ENCODE data around the gene FAM13A.

Gene FAM13A

DNA sequence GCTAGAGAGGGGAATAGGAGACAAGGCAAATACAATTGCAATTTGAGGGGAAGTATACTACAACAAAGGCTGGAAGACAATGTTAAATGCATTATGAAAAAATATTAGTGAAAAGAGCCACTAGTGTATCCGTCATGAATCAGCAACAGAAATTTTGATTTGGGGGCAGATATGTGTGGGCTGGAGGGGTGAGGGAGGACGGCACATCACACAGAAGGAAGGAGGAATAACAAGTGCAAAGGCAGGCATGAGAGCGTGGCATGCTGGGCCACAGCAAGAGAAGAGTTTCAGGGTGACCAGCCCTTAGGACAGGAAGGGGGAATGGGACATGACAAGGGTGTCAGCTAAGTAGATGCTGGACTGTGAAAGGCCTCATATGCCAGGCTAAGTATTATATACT is 295.6 kb downstream of the FAM13A start:
- no peaks in the 10 kb centered on the region for H3K27me3 ChIP-seq (ENCODE audit: low read length)
- H3K79me2 ChIP-seq (ENCODE audit: insufficient read depth, low read length): no peaks in the 10 kb centered on the region
- H3K27ac ChIP-seq (ENCODE audit: low read depth, low read length): no peak overlapping the region
- H3K4me2 ChIP-seq (ENCODE audit: low read depth, low read length, poor library complexity, severe bottlenecking): no peak overlapping the region
- no peak overlapping the region for H3K9ac ChIP-seq (ENCODE audit: low read length)
- H3K4me3 ChIP-seq (ENCODE audit: insufficient read depth, low read length, poor library complexity, severe bottlenecking): no peak overlapping the region
- no peaks in the 10 kb centered on the region for H3K9me3 ChIP-seq (ENCODE audit: insufficient read depth, low read length)
- no peaks in the 10 kb centered on the region for H3F3A ChIP-seq (ENCODE audit: insufficient read depth)
- H3K9me2 ChIP-seq (replicated peaks; ENCODE audit: insufficient read depth, low read length): no peaks in the 10 kb centered on the region
- H2AFZ ChIP-seq (ENCODE audit: low read depth, low read length, severe bottlenecking): no peak overlapping the region
- H4K20me1 ChIP-seq (ENCODE audit: low read depth, low read length): no peaks in the 10 kb centered on the region
- no peak for TF ChIP-seq EZH2phosphoT487 (conservative IDR thresholded peaks at IDR 0.05; ENCODE audit: low read length)
- TF ChIP-seq, protein P1, sequence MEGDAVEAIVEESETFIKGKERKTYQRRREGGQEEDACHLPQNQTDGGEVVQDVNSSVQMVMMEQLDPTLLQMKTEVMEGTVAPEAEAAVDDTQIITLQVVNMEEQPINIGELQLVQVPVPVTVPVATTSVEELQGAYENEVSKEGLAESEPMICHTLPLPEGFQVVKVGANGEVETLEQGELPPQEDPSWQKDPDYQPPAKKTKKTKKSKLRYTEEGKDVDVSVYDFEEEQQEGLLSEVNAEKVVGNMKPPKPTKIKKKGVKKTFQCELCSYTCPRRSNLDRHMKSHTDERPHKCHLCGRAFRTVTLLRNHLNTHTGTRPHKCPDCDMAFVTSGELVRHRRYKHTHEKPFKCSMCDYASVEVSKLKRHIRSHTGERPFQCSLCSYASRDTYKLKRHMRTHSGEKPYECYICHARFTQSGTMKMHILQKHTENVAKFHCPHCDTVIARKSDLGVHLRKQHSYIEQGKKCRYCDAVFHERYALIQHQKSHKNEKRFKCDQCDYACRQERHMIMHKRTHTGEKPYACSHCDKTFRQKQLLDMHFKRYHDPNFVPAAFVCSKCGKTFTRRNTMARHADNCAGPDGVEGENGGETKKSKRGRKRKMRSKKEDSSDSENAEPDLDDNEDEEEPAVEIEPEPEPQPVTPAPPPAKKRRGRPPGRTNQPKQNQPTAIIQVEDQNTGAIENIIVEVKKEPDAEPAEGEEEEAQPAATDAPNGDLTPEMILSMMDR (IDR thresholded peaks at IDR 0.05; ENCODE audit: insufficient read depth, low read length, poor library complexity, severe bottlenecking): no peak
- no peaks in the 10 kb centered on the region for H3K36me3 ChIP-seq (ENCODE audit: low read length)

DNA sequence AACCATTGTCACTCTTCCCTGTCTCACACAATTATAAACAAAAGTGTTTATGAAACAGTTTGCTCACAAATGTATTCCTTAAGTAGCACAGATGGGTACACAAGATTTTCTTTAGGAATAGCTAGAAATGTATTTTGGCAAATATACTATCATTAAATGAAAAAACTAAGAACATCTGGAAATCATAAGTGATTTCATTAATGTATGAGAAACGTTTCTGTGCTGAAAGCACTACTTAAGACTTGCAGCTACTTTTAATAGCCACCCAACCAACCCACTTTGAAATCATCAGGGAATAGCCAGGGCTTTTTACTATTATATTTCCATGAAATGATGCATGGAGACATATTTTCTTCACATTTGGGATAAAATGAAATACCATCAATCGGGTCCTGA is 297.1 kb downstream of the FAM13A start:
- Histone ChIP-seq H3K27me3 (ENCODE audit: low read length) (no peaks in the 10 kb centered on the region), H3K4me2 (ENCODE audit: low read depth, low read length, poor library complexity, severe bottlenecking) (no peak overlapping the region), H4K20me1 (ENCODE audit: low read depth, low read length) (no peaks in the 10 kb centered on the region), H3K9me2 (replicated peaks; ENCODE audit: insufficient read depth, low read length) (no peaks in the 10 kb centered on the region), H3K9me3 (ENCODE audit: insufficient read depth, low read length) (no peaks in the 10 kb centered on the region), H3K9ac (ENCODE audit: low read length) (no peak overlapping the region), H3K79me2 (ENCODE audit: insufficient read depth, low read length) (no peaks in the 10 kb centered on the region), H3K36me3 (ENCODE audit: low read length) (no peaks in the 10 kb centered on the region), H3K4me3 (ENCODE audit: insufficient read depth, low read length, poor library complexity, severe bottlenecking) (no peak overlapping the region), H3F3A (ENCODE audit: insufficient read depth) (no peaks in the 10 kb centered on the region), H3K27ac (ENCODE audit: low read depth, low read length) (no peak overlapping the region), H2AFZ (ENCODE audit: low read depth, low read length, severe bottlenecking) (no peak overlapping the region)
- no peak for TF ChIP-seq EZH2phosphoT487 (conservative IDR thresholded peaks at IDR 0.05; ENCODE audit: low read length)
- TF ChIP-seq, protein P1 (IDR thresholded peaks at IDR 0.05; ENCODE audit: insufficient read depth, low read length, poor library complexity, severe bottlenecking): no peak

- Histone ChIP-seq H3K9ac (ENCODE audit: low read length) (no peak overlapping the region), H3K79me2 (ENCODE audit: insufficient read depth, low read length) (no peaks in the 10 kb centered on the region), H3K4me2 (ENCODE audit: low read depth, low read length, poor library complexity, severe bottlenecking) (no peak overlapping the region), H3K9me3 (ENCODE audit: insufficient read depth, low read length) (no peaks in the 10 kb centered on the region), H3K27ac (ENCODE audit: low read depth, low read length) (no peak overlapping the region), H4K20me1 (ENCODE audit: low read depth, low read length) (no peaks in the 10 kb centered on the region), H3K36me3 (ENCODE audit: low read length) (no peaks in the 10 kb centered on the region), H3K9me2 (replicated peaks; ENCODE audit: insufficient read depth, low read length) (no peaks in the 10 kb centered on the region), H2AFZ (ENCODE audit: low read depth, low read length, severe bottlenecking) (no peak overlapping the region), H3K27me3 (ENCODE audit: low read length) (no peaks in the 10 kb centered on the region), H3F3A (ENCODE audit: insufficient read depth) (no peaks in the 10 kb centered on the region), H3K4me3 (ENCODE audit: insufficient read depth, low read length, poor library complexity, severe bottlenecking) (no peak overlapping the region)
- no peak for TF ChIP-seq EZH2phosphoT487 (conservative IDR thresholded peaks at IDR 0.05; ENCODE audit: low read length)
- TF ChIP-seq, protein P1 (IDR thresholded peaks at IDR 0.05; ENCODE audit: insufficient read depth, low read length, poor library complexity, severe bottlenecking): no peak
Observed at GRCh38 chr4:88759039-88759894, 297.7 kb downstream of the FAM13A start.
